ENCODE measurements around the gene ANK2.

ANK2 gene

DNA sequence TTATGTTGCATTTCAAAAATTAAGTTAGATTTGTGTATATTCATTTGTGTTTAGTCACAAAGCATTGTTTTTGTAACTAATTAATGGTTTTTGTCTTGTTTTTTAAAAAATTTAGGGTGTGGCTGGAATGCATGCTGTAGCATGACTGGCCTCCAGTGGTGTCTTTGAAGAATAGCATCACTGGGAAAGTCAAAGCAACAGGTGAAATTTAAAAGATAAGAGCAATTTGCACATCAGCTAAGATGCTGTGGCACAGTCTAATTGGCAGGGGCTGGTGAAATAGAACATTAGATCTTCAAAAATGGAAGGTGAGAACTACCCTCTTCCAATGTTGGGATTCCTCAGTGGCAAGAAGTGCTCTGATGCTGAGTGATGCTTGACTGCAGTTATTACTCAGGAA, 45.3 kb downstream of the ANK2 start:
- DNase-seq (ENCODE audit: low read depth): no peak

DNA sequence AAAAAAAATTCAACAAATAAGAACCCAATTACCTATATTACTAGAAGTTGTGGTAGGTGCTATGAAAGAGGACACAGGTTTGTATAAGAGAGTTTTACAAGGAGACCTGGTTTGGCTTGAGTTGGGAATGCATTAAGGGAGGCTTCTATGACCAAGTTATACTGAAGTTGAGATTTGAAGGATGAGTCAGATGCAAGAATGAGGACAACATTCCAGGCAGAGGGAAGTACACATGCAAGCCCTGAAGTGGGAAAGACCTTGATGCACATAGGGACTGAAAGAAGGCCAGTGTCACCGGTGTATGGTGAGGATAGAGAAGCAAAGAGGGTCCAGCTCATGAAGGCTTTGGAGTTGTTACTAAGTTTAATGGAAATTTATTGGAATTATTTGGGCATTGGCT, 52.2 kb downstream of the ANK2 start:
- no peak for DNase-seq (ENCODE audit: low read depth)

DNA sequence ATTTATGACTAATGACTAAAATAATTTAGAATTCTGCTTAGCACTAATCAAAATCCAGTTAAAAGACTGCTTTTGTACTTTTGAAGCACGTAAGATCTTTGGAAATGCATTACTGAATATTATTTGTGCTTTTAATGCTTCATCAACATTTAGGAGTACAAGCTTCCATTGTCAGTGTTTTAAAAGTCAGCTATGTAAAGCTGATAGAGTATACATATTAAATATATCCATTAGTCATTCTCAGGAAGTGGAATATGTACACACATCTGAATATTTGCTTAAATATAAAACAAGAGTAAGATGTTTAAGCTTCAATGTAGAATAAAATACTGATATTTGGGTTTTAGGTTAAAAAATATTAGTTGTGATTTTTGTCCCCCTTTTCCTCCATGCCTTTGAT, 54.1 kb downstream of the ANK2 start:
- DNase-seq (ENCODE audit: low read depth): no peak

DNA sequence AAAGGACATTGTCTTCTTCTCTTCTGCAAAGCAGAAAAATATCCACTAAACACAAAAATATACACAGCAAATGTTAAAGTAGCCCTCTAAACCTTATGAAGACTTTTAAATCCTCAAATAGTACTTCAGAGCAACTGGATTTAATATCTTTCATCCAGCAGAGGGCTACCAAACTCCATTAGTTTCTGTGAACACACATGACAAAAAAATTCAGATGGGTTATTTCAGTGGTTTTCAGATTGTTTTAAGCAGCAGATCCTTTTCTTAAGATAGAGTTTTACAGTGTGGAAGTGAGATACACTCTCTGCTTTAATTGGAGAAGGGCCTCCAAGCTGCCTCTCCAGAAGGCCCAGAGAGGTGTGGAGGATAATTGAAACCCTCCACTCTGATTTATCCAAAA, 56.7 kb downstream of the ANK2 start:
- no peak for DNase-seq (ENCODE audit: low read depth)

DNA sequence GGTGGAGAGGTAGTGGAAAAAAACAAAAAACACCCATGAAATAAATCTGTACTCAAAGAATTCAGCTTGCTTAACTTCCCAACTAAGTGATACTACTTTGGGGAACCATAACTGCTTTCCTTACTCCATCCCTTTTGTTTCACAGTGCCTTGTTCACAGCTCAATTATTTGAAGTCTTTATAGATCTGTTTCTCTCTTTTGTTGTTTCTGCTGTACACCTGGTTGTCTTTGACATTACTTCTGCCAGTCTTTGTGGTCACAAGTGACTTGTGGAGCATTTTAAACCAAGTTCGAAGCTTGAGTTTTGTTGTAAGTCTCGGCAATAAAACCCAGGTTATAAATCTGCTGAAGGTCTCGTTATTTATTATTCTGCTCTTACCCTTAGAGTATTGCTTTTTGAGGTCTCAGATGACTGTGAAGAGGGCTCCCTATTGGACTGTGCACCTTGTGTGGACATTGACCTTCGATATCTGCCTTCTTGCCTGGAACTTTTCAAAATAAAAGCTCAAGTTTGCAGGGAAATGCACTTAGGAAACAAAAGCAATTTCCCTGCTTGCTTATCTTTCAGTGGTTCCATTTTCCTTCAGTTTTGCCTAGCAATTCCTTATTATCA, 59.8 kb downstream of the ANK2 start:
- DNase-seq (ENCODE audit: low read depth): no peak

DNA sequence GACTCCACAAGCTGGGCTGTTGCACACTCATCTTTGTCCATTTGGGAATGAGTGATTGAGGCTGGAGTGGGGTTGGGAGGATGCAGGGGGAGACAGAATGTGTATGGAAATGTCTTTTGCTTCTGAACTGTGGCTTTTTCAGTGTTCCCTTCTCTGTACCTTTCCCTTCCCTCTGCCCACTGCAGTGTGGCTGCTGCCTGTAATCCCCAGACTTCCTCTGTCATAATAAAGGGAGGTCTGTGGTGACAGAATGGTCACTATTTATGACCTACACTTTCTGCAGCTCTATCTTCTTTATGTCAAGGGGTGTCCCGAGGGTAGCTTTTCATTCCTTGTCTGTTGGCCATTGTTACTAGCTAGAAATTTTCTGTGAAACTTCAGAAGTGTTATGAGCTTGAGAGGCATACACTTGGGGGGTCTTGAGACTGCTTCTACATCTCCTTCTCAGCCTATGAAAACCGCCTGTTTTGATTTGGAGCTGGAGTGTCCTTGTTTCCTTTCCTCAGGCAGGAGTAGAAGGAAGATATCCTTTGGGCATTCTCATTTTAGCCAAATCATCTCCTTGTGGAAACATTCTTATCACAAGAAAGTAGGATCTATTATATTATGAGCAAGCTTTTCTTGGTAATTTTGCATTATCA, 63.0 kb downstream of the ANK2 start:
- no peak for DNase-seq (ENCODE audit: low read depth)

DNA sequence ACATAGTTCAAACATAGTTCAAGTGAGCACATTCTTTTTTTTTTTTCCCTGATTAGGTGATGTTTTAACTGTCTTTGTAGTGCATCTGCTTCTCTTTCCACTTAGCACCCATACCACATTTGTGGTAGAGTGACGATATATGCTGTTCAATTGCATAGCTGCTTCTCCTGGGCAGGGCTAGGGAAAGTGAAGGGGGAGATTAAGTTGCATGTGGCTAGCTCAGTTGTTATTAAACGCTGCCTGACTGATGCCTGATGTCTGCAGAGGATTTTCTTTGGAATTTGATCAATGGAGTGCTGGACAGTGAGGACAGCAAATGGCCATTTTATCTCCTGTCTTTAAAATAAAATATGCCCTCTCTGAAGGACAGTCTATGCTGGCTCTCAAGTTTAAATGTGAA, 63.7 kb downstream of the ANK2 start:
- no peak for DNase-seq (ENCODE audit: low read depth)

DNA sequence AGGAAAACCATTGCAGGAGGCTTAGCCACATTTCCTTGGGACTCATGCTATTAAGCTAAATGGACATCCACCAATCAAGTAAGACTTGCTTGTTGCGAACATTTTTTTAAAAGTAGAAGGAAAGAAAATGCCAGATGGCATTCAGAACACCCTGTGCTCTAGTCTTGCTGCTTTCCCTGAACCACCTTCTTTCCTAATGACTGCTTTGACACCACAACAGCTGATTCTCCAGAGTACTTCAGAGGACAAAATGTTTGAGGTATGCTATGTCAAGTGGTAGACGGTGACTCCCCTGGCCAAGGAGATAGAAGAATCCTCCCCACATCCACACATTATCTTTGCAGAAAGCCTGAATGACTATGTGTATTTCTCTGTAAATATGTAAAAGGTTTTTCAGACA, 65.4 kb downstream of the ANK2 start:
- DNase-seq (ENCODE audit: low read depth): no peak

DNA sequence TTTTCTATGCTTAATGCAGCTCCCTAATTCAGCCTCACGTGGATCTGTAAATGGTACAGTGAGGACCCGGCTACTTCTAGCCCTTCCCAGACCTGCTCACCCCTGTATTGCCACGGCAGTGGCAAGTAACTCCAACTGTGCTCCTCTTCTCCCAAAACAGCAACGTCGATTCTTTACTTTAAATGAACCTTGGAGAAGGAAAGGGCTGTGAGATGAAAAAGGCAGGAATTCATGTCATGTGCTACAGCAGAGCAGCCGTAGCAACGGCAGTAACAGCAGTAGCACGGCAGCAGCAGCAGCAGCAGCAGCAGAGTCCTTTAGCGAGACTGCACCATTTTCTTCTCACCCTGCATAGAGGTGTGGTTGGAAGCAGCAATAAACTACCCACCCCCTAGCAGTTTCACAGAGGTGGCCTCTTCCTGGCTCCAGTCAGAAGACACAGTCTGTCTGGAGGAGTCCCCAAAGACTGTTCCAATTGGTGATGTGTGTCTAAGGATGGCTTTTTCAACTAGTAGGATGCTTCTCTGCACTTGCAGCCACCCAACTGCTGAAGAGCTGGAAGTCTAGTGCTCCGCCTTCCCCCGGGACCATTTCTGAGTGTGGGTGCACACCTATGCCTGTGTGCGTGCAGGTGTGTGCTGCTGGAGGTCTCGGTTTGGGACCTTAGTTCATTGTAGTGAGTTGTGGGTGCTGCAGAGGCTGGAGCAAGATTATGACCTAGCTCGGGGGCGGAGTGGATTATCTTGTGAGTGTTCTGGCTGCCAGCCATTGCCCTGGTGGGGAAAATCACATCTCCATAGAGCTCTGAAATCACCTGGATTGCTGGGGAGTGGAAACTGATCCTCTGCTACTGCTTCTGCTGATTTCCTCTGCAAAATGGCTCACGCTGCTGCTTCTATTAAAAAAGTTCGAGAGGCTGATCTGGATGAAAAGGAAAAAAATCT, 67.2 kb downstream of the ANK2 start:
- no peak for DNase-seq (ENCODE audit: low read depth)

DNA sequence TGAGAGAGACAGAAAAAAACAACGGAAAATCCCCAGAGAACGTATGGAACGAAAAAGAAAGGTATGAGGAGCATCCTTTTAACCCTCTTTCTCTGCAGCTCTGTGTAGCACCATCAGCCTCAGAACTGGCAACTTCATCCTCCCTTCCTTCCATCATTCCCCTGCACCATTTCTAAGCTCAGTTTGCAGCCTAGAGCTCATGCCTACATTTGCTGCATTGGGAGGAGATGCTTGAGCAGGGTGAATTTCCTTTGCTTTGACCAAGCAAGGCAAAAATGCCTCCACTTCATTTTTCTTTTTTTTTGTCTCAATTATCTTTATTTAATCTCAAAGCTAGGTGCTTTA, 67.9 kb downstream of the ANK2 start:
- DNase-seq (ENCODE audit: low read depth): no peak

DNA sequence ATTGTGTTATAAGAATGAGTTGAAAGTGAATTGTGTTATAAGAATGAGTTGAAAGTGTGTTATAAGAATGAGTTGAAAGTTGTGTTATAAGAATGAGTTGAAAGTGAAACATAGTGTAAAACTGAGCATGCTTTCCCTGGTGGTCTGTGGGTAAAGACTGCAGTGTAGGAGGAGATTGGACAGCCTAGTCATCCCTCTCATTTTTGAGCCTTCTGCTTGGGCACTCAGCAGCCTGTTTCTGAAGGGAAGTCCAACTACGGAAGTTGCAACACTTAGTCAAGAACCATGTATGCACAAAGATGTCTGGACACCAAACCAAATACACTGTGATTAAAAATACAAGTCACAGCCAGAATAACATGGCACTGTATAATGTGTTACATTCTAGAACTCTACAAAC, 72.6 kb downstream of the ANK2 start:
- no peak for DNase-seq (ENCODE audit: low read depth)

DNA sequence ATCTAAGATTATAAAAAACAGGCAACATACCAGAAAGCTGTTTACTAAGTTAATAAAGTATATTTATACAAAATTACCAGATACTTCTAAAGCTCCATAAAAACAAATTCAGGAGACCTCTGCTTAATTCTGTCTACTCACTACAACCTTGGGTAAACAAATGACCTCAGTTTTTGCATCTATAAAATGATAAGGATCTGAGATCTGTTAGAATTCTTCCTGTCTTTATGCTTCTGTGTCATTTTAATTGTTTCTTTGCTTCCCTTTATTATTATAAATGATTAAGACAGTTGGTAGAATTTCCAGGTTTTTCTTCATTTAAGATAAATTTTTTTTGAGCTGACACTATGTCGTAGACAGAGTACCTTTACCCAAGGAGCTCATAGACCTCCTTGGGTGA, 76.0 kb downstream of the ANK2 start:
- no peak for DNase-seq (ENCODE audit: low read depth)

DNA sequence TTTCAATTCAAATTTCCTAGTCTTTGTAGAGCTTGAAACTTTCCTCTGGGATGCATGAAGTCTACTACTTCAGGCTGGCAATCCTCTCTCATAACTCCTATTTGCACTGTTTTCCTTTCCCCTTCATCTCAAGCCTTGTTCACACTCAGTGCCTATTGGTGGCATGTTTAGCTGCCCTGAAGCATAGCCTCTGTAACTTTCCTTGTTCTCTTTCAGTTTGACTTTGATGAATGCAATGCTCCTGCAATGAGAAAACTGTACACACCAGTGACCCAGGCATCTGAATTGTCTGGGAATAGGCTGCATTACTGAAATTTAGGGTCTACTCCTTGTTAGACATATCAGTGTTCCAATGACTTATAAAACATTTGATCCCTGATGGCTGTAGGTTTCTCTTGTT, 81.7 kb downstream of the ANK2 start:
- DNase-seq (ENCODE audit: low read depth): no peak

DNA sequence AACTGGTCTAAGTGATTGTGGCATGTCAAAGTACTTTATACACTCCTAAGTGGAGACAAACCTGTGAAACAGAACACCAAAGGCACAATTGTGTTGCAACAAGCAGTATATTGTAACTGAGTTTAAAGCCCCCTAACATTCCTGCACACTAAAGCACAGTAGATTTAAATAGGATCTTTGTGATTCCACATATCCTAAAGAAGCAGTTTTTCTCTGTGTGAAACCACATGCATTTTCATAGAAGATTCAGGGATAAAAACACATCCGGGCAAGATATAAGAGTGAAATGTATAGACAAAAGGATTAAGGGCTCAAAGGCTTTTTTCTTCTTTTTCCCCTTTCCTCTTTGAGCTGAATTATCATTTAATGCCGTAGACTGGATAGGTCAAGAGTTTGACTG, 82.2 kb downstream of the ANK2 start:
- no peak for DNase-seq (ENCODE audit: low read depth)

DNA sequence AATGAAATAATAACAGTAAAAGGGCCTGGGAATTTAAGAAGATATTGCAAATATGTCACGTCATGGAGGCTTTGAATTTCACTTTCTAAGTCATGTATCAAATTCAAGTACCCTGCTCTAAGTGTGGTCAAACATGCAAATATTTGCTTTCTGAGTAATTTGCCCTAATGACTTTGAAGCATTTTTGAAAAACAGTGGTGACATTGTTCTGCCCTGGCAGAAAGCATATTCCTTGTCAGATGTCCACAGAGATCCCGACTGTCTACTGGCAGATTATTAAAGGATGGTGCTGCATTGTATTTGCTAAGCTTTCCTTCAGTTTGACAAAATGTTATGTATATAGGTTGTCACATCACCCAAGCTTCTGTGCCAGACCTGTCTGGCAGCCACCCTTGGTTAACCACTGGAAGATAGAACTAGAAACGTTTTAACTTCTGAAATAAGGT, 92.5 kb downstream of the ANK2 start:
- no peak for DNase-seq (ENCODE audit: low read depth)

DNA sequence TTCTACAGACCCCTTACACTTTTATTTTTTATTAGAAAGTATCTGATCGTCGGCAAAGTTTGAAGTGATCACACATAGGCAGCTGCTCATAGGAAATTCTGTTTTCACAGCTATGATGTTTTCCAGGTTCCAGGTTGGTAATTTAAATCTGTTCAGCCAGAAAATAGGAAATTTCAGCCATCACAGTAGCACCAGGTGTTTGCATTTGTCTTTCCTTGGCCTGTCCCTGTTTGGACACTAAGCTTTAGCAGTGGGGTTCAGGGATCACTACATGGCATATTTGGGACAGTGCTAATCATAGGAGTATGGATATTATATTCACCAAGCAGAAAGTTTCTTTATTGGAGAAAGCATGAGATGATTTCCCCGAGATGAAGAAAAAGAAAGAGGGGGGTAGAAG, 92.9 kb downstream of the ANK2 start:
- DNase-seq (ENCODE audit: low read depth): no peak

DNA sequence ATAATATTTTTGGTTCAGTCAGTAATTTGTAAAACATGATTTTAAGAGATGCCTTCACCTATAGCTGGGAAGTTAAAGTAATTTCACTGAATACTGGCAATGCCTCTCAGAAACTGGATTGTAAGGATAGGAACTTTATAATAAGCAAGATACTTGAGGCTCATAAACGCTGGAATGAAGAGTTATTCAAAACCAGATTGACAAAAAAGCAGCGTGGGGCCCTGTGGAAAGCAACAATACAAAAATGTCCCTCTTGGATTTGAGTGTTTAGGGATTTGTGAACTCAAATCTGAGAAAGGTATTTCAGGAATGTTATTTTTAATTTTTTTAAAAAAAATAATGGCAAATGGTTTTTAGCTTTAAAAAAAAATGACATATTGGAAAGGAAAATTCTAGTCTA, 94.6 kb downstream of the ANK2 start:
- no peak for DNase-seq (ENCODE audit: low read depth)

DNA sequence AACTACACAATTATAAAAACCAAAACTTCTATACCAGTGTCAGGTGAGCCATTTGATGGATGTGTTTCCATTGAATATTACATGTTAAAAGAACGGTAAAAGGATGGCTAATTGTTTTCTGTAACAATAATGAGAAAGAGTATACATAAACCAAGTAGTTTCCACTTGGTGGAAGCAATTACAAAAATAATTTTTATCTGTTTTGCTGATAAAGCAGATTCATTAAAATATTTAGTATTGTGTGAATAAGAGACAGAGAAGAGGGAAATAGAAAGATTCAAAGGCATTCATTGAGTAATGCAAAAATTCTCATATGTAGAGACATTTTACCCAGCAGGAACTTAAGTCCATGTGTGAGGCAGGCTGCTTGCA, 95.7 kb downstream of the ANK2 start:
- no peak for DNase-seq (ENCODE audit: low read depth)

DNA sequence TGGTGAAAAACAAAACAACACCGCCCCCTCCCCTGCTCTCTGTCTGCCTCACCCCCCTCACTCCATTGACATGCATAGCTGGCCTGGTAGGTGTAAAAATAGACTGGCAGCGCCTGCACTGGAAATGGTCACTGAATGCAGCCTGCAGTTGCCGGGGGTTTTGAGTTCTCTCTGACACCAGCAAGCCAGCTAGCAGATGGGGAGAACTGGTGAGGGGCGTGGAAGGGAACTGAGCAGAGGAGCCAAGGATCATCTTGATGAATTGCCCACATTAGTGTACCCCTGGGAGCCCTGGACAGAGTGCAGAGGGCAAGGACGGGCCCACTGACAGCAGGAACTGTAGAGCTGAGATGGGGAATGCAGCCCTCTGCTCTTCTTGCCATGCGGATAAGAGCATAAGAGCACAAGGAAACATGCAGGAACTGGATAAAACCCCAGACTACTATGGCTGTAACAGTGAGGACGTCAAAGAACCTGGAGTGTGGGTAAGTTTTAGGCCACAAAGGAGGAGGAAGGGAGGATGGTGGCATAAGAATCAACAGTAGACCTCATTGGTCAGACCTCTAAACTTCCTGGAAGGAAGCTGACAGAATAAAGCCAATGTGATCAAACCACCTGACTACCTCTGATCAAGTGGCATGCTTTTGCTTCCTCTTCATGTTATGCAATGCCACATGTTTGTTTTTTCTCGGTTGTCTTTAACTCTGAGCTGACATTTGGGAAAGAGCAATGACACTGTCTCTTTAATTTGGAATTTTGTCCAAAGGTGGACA, 96.3 kb downstream of the ANK2 start:
- no peak for DNase-seq (ENCODE audit: low read depth)

DNA sequence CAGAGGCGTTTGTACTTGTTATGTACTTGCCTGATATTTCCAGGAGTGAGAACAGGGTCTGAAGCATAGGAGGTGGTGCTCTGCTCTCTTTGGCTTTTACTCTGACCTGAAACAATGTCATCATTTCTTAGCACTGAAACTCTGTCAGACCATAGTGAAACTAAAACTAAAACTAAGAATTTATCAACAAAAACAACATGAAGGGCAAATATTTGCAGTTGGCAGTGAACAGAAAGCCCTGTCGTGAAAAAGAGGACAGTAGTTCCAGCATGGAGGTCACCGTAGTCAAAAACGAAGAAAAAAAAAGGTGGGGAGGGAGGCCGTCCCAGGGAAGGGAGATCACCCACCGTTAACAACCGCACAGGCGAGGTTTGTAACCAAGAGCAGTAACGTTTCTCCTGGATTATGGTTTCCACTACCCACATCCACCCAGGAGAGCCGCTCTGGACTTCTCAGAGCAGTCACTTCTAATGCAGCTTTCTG, 97.5 kb downstream of the ANK2 start:
- no peak for DNase-seq (ENCODE audit: low read depth)

DNA sequence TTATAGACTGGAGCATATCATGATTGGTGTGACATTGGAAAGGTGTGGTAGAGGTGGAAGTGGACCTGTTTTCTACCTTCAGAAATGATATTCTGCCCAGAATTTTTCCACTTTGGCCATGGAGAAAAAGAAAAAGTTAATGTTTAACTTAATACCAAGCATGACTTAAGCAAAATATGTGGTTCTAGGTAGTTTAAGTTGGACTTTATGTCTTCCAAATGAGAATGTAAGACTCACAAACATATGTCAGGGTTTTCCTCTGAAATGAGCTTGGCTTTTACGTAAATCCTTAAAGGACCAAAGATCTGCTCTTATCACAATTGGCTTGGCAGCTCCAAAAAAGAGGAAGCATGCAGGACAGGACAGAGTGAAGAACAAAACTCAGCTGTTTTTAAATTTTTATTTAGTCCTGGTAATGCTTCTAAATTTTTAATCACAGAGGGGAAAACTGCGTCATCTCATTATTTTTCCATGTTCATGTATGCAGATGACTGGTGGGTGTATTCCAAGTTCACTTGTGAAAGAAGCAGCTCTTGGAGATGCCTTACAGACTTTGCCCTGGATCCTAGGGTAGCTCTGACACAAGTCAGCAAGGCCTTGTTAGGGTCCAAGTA, 98.2 kb downstream of the ANK2 start:
- no peak for DNase-seq (ENCODE audit: low read depth)

DNA sequence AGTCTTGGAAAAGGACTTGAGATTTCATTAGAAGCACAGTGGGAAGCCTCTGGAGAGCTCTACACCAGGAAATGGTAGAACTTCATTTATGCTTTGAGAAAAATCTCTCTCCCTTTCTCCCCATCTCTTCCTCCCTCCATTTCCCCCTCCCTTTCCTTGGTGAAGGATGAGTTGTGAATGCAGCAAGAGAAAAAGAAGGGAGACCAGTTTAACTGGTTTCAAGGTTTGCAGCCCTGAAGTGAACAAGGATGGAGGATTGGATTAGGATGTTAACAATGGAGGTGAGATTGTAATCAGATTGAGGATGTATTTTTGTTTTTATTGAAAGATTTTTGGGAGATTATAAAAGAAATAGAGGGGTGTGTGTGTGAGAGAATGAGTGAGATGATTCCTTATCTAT, 99.5 kb downstream of the ANK2 start:
- DNase-seq (ENCODE audit: low read depth): no peak
